ENCODE results near the gene RBMS2. TPM values are rescaled to one million over a fixed set of nuclear protein-coding genes. Genes with fewer than 3 reads are reported as not detected.

Gene RBMS2
- total and polyA plus RNA-seq, 4 experiments from 2014 or later = 0.39 to 2.0 (median 1.5) TPM

DNA sequence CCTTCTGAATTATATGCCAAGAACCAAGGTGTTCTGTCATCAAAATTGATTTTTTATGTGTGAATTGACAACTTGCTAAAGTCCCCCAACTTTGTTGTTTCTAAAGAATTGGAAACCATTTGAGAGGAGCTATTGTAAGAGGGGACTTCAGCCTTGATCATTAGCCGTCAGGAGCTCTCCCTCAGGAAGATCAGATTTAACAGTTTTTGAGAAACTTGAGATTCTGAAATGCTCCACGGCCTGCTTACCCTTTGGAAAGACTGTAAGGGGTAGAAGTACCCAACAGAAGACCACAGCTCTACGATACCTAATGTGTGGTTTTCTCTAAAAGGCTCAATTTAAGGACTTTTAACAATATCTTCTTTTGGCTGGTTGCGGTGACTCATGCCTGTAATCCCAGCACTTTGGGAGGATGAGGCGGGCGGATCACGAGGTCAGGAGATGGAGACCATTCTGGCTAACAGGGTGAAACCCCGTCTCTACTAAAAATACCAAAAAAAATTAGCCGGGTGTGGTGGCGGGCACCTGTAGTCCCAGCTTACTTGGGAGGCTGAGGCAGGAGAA lies 57.4 kb downstream of the RBMS2 start:
- POLR2A ChIA-PET (ENCODE audit: partially characterized antibody) = no interaction called here
- no peaks in the 10 kb centered on the region for H3K36me3 ChIP-seq (ENCODE audit: insufficient read depth, low read length)
- H3K9me3 ChIP-seq (ENCODE audit: control insufficient read depth in 1 of 2, low read length in 2 of 2) = no peaks in the 10 kb centered on the region
- Mint-ChIP-seq H3K36me3 (no peaks in the 10 kb centered on the region), H3K4me1 (peaks cover 10 to 18% (median 14%) of the 10 kb centered on the region in 4 donors), H3K4me3 (no peak overlapping the region), H3K27ac (peak overlapping the region in 1 of 7 donors; percentile 32), H3K9me3 (no peaks in the 10 kb centered on the region), H3K27me3 (no peaks in the 10 kb centered on the region)
- no peak for DNase-seq
- H3K4me3 ChIP-seq (ENCODE audit: low read length in 2 of 2) = no peak overlapping the region
- CTCF ChIA-PET (ENCODE audit: partially characterized antibody) = interaction anchor here (0.7 to 7.7 kb wide), 3 partner anchors 9 to 66 kb away, joined by 3 to 75 read pairs (median 11); no protein-coding TSS in a partner anchor
- intact Hi-C loops (cut with micrococcal nuclease) = no loop called here
- H3K27me3 ChIP-seq (ENCODE audit: insufficient read depth, low read length) = no peaks in the 10 kb centered on the region
- H3K27ac ChIP-seq (ENCODE audit: low read depth, low read length) = no peak overlapping the region
- peaks cover 16% of the 10 kb centered on the region for H3K4me1 ChIP-seq (ENCODE audit: insufficient read depth, low read length)

DNA sequence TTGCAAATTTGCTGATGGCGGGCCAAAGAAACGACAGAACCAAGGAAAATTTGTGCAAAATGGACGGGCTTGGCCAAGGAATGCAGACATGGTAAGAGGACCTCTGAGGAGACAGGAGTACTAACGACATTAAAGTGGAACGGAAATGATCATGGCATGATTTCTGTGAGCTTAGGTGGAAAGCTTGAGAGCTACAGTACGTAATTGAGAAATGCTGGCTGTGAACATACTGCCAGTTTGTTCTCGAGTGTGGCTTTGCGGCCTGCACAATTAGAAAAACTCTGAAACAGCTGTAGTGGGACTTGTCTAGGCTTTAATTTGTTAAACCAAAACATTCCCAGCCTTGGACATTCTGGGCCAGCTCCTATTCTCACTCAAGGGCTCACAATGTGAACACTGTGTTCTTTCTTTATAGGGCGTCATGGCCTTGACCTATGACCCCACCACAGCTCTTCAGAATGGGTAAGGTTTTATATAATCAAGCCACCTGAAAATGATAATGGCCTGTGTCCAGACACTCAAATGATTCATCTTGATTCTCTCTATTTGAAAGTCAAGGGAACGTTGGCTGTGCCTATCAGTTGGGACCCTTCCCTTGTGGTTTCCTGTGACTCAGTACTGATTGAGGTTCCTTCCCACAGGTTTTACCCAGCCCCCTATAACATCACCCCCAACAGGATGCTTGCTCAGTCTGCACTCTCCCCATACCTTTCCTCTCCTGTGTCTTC lies 60.0 kb downstream of the RBMS2 start:
- Mint-ChIP-seq H3K9me3 (no peaks in the 10 kb centered on the region), H3K27ac (peak overlapping the region; percentile 28 to 79 (median 69)), H3K27me3 (no peaks in the 10 kb centered on the region), H3K4me3 (peak overlapping the region in 2 of 8 donors; percentile 17 to 69), H3K4me1 (peaks cover 10 to 18% (median 14%) of the 10 kb centered on the region in 4 donors), H3K36me3 (no peaks in the 10 kb centered on the region)
- no peaks in the 10 kb centered on the region for H3K9me3 ChIP-seq (ENCODE audit: control insufficient read depth in 1 of 2, low read length in 2 of 2)
- H3K4me3 ChIP-seq (ENCODE audit: low read length in 2 of 2) = no peak overlapping the region
- no peak overlapping the region for H3K27ac ChIP-seq (ENCODE audit: low read depth, low read length)
- ChIA-PET CTCF (ENCODE audit: partially characterized antibody) (interaction anchor here (0.7 to 2.3 kb wide), 9 partner anchors 8 to 80 kb away, joined by 3 to 14 read pairs (median 6); no protein-coding TSS in a partner anchor), POLR2A (ENCODE audit: partially characterized antibody) (interaction anchor here (0.8 to 1.1 kb wide), 2 partner anchors 26 to 107 kb away, joined by 4 read pairs; partner anchors contain the start of gene PTGES3)
- peak in 1 of 5 donors; percentile 53 for DNase-seq
- H3K4me1 ChIP-seq (ENCODE audit: insufficient read depth, low read length) = peaks cover 16% of the 10 kb centered on the region
- no peaks in the 10 kb centered on the region for H3K27me3 ChIP-seq (ENCODE audit: insufficient read depth, low read length)
- no peaks in the 10 kb centered on the region for H3K36me3 ChIP-seq (ENCODE audit: insufficient read depth, low read length)
- intact Hi-C loops (cut with micrococcal nuclease) = no loop called here

DNA sequence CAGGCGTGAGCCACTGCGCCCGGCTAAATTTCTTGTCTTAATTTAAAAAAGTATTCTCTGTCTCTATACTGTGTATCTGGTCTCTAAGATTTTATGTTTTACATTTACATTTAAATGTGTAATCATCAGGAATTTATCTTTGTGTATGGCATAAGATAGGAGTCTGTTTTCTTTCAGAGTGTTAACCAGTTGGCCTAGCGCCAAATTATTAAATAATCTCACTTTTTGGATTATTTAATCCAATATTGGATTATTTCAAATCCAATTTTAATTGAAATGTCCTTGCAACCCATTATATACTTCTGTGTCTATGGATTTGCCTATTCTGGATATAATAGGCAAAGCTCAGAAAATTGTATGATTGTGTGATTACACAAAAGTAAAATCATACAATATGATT lies 63.5 kb downstream of the RBMS2 start:
- Histone ChIP-seq H3K27me3 (ENCODE audit: insufficient read depth, low read length) (no peaks in the 10 kb centered on the region), H3K36me3 (ENCODE audit: insufficient read depth, low read length) (no peaks in the 10 kb centered on the region), H3K4me3 (ENCODE audit: low read length in 2 of 2) (no peak overlapping the region), H3K27ac (ENCODE audit: low read depth, low read length) (no peak overlapping the region), H3K4me1 (ENCODE audit: insufficient read depth, low read length) (peaks cover 16% of the 10 kb centered on the region), H3K9me3 (ENCODE audit: control insufficient read depth in 1 of 2, low read length in 2 of 2) (no peaks in the 10 kb centered on the region)
- H3K27me3 Mint-ChIP-seq = no peaks in the 10 kb centered on the region
- no peak overlapping the region for H3K27ac Mint-ChIP-seq
- ChIA-PET POLR2A (ENCODE audit: partially characterized antibody) (interaction anchor here (1.0 to 1.5 kb wide), 2 partner anchors 11 to 43 kb away, joined by 3 to 4 read pairs; no protein-coding TSS in a partner anchor), CTCF (ENCODE audit: partially characterized antibody) (interaction anchor here (1.4 to 1.9 kb wide), 2 partner anchors 10 to 51 kb away, joined by 3 to 9 read pairs; no protein-coding TSS in a partner anchor)
- intact Hi-C loops (cut with micrococcal nuclease) = no loop called here
- H3K4me3 Mint-ChIP-seq = no peak overlapping the region
- DNase-seq = no peak
- H3K36me3 Mint-ChIP-seq = no peaks in the 10 kb centered on the region
- H3K4me1 Mint-ChIP-seq = peaks cover 10 to 18% (median 14%) of the 10 kb centered on the region in 4 donors
- H3K9me3 Mint-ChIP-seq = no peaks in the 10 kb centered on the region

DNA sequence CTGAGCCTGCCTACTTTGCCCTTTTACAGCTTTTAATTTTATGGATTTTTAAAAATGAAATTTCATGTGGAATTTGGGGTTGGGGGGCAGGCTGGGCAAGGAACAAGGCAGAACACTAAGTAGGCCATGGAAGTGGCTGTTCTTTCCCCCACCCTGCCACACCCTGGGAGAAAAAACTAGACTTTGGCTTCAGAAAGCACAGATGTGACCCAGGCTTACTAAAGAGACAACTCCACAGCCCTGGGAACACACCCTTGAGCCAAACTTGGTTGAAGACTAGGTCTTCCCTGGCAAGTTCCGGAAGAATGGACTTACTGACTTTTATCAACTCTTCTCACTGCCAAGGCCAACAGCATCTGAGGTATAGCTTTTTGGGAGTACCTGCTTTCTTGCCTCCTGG lies 68.2 kb downstream of the RBMS2 start:
- Histone ChIP-seq H3K4me3 (ENCODE audit: low read length in 2 of 2) (no peak overlapping the region), H3K27ac (ENCODE audit: low read depth, low read length) (no peak overlapping the region), H3K4me1 (ENCODE audit: insufficient read depth, low read length) (no peaks in the 10 kb centered on the region), H3K36me3 (ENCODE audit: insufficient read depth, low read length) (no peaks in the 10 kb centered on the region), H3K27me3 (ENCODE audit: insufficient read depth, low read length) (no peaks in the 10 kb centered on the region), H3K9me3 (ENCODE audit: control insufficient read depth in 1 of 2, low read length in 2 of 2) (no peaks in the 10 kb centered on the region)
- H3K4me3 Mint-ChIP-seq = no peak overlapping the region
- no peak for DNase-seq
- intact Hi-C loops (cut with micrococcal nuclease) = no loop called here
- ChIA-PET POLR2A (ENCODE audit: partially characterized antibody) (interaction anchor here (1.0 kb wide), 1 partner anchor 21 kb away, joined by 3 read pairs; no protein-coding TSS in a partner anchor), CTCF (ENCODE audit: partially characterized antibody) (interaction anchor here (0.6 to 7.3 kb wide), 9 partner anchors 9 to 957 kb away, joined by 3 to 30 read pairs (median 4); partner anchors contain the start of gene DCTN2)
- H3K9me3 Mint-ChIP-seq = no peaks in the 10 kb centered on the region
- H3K4me1 Mint-ChIP-seq = peaks cover 0 to 4% (median 2%) of the 10 kb centered on the region in 4 donors
- H3K27ac Mint-ChIP-seq = no peak overlapping the region
- H3K27me3 Mint-ChIP-seq = no peaks in the 10 kb centered on the region
- peaks cover 0 to 3% of the 10 kb centered on the region in 2 donors for H3K36me3 Mint-ChIP-seq

DNA sequence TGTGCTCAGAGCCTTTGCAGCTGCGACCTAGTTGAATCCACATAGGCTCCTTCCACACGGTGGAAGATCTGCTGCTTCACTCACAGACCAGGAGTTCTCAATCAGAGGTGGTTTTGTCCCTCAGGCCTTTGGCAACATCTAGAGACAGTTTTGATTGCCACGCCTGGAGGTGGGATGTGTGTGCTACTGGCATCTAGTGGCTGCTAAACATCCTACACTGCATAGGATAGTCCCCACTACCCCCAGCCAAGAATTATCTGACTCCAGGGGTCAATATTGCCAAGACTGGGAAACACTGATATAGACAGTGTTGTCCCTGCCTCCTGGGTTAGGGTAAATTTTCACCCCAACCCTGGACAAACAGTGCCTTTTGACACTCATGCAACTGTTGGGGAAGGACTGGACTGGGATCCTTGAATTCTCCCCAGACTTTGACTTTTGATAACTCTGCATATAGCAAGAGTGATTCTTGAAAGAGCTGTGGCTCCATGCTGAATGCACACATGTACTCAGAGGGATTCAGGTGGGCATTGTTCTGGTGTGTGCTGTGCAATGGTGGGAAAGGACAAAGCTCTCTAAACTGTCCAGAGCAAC lies 68.7 kb downstream of the RBMS2 start:
- Mint-ChIP-seq H3K4me1 (peaks cover 0 to 4% (median 2%) of the 10 kb centered on the region in 4 donors), H3K27ac (no peak overlapping the region), H3K27me3 (no peaks in the 10 kb centered on the region), H3K36me3 (peaks cover 0 to 3% of the 10 kb centered on the region in 2 donors), H3K9me3 (no peaks in the 10 kb centered on the region), H3K4me3 (no peak overlapping the region)
- ChIA-PET CTCF (ENCODE audit: partially characterized antibody) (interaction anchor here (0.9 to 7.3 kb wide), 11 partner anchors 9 to 76 kb away, joined by 3 to 30 read pairs (median 5); no protein-coding TSS in a partner anchor), POLR2A (ENCODE audit: partially characterized antibody) (no interaction called here)
- DNase-seq = no peak
- H3K27ac ChIP-seq (ENCODE audit: low read depth, low read length) = no peak overlapping the region
- intact Hi-C loops (cut with micrococcal nuclease) = no loop called here
- H3K36me3 ChIP-seq (ENCODE audit: insufficient read depth, low read length) = no peaks in the 10 kb centered on the region
- H3K9me3 ChIP-seq (ENCODE audit: control insufficient read depth in 1 of 2, low read length in 2 of 2) = no peaks in the 10 kb centered on the region
- H3K4me3 ChIP-seq (ENCODE audit: low read length in 2 of 2) = no peak overlapping the region
- no peaks in the 10 kb centered on the region for H3K27me3 ChIP-seq (ENCODE audit: insufficient read depth, low read length)
- H3K4me1 ChIP-seq (ENCODE audit: insufficient read depth, low read length) = no peaks in the 10 kb centered on the region

DNA sequence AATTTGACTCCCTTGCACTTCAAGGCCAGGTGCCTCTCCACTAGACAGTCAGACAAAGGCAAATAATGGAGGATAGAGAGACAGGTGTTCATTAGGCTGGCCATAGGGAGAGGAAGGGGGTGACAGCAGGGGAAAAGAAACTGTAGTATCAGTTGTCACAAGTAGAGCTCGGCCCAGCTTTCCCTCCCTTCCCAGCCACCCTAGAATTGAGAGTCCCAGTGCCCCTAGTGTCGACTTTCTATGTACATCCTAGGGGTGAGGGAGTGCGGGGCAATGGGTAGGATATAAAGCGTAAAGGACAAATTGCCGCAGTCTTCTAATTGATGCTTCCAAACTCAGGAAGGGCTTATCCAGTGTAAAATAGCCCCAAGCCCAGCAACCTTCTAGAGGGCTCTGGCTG lies 69.5 kb downstream of the RBMS2 start:
- CTCF ChIA-PET (ENCODE audit: partially characterized antibody) = interaction anchor here (0.8 to 7.3 kb wide), 12 partner anchors 8 to 171 kb away, joined by 3 to 30 read pairs (median 4); no protein-coding TSS in a partner anchor
- H3K27ac Mint-ChIP-seq = peak overlapping the region in 1 of 7 donors; percentile 64

DNA sequence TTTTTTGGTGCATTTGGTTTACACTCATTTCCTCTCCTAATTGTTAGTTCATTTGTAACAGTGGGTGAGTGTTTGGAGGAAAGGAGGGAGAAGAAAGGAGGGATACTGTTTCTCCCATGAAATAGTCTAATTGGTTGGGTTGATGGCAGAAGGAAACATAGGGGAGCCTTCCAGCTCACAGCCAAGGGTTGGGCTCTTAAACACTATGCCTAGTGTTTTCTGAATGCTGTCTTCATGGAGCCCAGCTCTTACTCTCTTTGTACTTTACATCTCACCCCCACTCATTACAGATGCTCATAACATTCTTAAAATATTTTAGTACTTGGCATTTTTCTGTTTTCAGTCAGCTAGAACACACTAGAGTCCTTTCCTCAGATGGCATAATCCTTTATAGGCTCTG lies 70.3 kb downstream of the RBMS2 start:
- Histone ChIP-seq H3K27me3 (ENCODE audit: insufficient read depth, low read length) (no peaks in the 10 kb centered on the region), H3K9me3 (ENCODE audit: control insufficient read depth in 1 of 2, low read length in 2 of 2) (no peaks in the 10 kb centered on the region), H3K27ac (ENCODE audit: low read depth, low read length) (no peak overlapping the region), H3K4me1 (ENCODE audit: insufficient read depth, low read length) (no peaks in the 10 kb centered on the region), H3K36me3 (ENCODE audit: insufficient read depth, low read length) (peaks cover 2% of the 10 kb centered on the region), H3K4me3 (ENCODE audit: low read length in 2 of 2) (no peak overlapping the region)
- intact Hi-C loops (cut with micrococcal nuclease) = no loop called here
- Mint-ChIP-seq H3K9me3 (no peaks in the 10 kb centered on the region), H3K4me3 (no peak overlapping the region), H3K36me3 (peaks cover 6 to 12% of the 10 kb centered on the region in 2 donors), H3K27me3 (no peaks in the 10 kb centered on the region), H3K4me1 (peaks cover 0 to 4% (median 2%) of the 10 kb centered on the region in 4 donors), H3K27ac (no peak overlapping the region)
- no peak for DNase-seq
- ChIA-PET POLR2A (ENCODE audit: partially characterized antibody) (no interaction called here), CTCF (ENCODE audit: partially characterized antibody) (interaction anchor here (0.7 to 7.3 kb wide), 9 partner anchors 9 to 78 kb away, joined by 3 to 30 read pairs (median 5); no protein-coding TSS in a partner anchor)

More for the DNA sequence above, 69.5 kb downstream of the RBMS2 start:
- intact Hi-C loops (cut with micrococcal nuclease) = no loop called here
- no peak for DNase-seq
- Mint-ChIP-seq H3K9me3 (no peaks in the 10 kb centered on the region), H3K4me3 (no peak overlapping the region), H3K27me3 (no peaks in the 10 kb centered on the region), H3K36me3 (peaks cover 1 to 7% of the 10 kb centered on the region in 2 donors), H3K4me1 (peaks cover 0 to 4% (median 2%) of the 10 kb centered on the region in 4 donors)
- Histone ChIP-seq H3K9me3 (ENCODE audit: control insufficient read depth in 1 of 2, low read length in 2 of 2) (no peaks in the 10 kb centered on the region), H3K36me3 (ENCODE audit: insufficient read depth, low read length) (no peaks in the 10 kb centered on the region), H3K4me3 (ENCODE audit: low read length in 2 of 2) (no peak overlapping the region), H3K27ac (ENCODE audit: low read depth, low read length) (no peak overlapping the region), H3K27me3 (ENCODE audit: insufficient read depth, low read length) (no peaks in the 10 kb centered on the region), H3K4me1 (ENCODE audit: insufficient read depth, low read length) (no peaks in the 10 kb centered on the region)
- POLR2A ChIA-PET (ENCODE audit: partially characterized antibody) = no interaction called here
